GM19099 (cell line): ENCODE data around the gene PPARG.

ENCODE experiments used
- POLR2A ChIP-seq: IDR thresholded peaks from 3 replicates; pipeline ENCODE4 v1.6.1; 2011; ENCODE audit warnings: low read depth; ENCODE audit not compliant: insufficient read length; ENCODE audit errors: extremely low read depth

Gene PPARG

GRCh38 chr3:12445523-12446240, 156.8 kb downstream of the PPARG start:
- no peak for TF ChIP-seq POLR2A

DNA sequence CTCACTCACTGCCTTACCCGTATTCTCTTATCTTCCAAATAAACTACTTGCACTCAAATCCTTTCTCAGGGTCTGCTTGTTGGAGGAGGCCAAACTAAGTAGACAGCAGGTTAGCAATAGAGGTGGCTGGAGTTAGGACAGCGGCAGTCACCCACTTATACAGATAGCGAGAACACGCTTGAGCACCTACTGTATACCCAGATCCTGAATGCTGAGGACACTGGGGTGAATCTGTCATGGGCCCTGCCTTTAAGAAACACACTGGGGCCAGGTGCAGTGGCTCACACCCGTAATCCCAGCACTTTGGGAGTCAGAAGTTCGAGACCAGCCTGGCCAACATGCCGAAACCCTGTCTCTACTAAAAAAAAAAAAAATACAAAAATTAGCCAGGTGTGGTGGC, 157.4 kb downstream of the PPARG start:
- TF ChIP-seq POLR2A, result no peak

DNA sequence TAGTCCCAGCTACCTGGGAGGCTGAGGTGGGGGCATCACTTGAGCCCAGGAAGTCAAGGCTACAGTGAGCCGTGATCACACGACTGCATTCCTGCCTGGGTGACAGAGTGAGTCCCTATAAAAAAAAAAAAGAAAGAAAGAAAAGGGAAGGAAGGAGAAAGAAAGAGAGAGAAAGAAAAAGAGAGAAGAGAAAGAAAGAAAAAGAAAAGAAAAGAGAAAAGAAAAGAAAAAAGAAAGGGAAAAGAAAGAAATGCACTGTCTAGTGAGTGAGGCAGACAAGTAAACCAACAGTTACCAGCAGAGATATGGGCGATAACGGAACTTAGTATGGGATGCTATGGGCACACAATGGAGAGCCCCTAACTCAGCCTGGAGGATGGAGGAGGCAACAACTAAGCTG, 158.2 kb downstream of the PPARG start:
- TF ChIP-seq POLR2A, result no peak

DNA sequence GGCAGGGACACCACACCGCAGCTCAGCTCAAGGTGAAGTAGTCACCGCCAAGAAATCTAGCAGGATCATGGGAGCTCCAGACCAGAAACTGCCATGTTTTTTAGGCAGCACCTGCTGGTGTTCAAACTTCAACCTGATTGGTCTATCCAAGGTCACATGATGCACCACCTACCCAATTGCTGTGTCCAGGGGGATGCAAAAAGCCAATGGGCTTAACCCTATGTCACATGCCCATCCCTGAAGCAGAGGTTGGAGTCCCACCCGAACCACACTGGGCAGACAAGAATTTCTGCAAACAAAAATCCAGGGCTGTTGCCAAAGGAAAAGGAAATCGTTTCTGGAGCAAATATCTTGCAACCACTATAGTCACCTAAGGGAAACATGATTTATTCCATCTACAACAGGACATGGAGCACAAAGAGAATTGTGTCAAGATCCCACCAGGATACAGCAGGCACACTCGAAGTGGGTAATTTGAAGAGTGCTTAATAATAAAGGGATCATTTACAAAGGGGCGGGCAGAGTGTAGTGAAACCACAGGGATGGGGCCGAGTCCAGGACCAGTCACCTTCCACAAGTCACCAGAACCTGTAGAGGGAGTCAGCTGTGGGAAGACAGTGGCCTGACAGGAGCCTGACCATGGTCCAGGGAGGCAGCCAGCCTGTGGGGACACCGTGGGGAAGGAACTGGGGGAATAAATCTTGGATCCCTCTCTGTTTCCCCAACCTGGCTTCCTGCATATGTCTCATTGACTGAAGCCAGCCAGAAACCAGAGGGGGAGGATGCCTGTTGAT, 161.2 kb downstream of the PPARG start:
- no peak for TF ChIP-seq POLR2A

GRCh38 chr3:12451481-12451880, 162.6 kb downstream of the PPARG start:
- TF ChIP-seq POLR2A, result no peak

GRCh38 chr3:12451960-12452359, 163.1 kb downstream of the PPARG start:
- no peak for TF ChIP-seq POLR2A

- no peak for TF ChIP-seq POLR2A
Measured at GRCh38 chr3:12452361-12453330, 163.8 kb downstream of the PPARG start.

DNA sequence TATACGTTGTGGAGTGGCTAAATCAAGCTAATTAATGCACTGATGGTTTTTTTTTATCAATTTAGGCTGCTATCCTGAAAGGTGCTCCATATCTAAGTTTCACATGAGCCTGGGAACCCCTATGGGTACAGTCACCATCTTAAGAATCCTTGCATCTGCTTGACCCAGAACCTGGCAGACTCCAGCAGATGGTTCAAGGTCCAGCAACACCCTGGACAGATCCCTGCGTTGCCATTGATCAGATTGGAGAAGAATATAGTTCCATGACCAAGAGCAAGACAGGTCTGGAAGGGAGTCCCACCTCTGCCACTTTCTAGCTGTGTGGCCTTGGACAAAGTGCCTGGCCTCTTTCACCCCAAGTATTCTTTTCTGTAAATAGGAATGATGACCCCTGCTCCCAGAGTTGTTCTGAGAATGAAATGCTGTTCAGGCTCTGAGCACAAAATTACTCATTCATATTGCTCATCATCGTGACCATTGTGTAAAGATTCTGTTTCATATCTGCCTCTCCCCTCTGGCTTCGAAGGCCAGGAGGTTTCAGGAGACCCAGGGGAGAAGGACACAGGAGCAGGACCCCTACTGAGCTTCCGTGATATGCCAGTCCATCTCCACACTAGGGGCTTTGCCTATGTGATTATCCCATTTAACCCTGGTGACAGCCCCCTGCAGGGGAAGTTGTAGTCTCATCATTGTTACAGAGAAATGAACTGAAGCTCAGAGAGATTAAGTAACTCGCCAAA, 165.4 kb downstream of the PPARG start:
- no peak for TF ChIP-seq POLR2A

DNA sequence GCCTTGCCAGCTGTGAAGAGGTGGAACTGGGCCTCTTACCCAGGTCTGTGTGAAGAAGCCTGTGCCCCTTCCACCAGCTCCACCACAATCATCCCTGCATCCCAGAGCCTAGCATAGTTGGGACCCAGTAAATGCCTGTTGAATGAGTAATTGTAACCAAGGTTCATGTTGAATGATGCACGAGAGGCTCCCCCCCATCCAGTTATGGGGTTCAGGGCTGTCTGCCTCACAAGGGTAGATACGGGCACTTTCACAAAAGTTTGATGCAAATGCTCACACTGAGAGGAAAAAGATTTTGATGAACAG, 165.9 kb downstream of the PPARG start:
- no peak for TF ChIP-seq POLR2A

GRCh38 chr3:12455740-12456139, 166.9 kb downstream of the PPARG start:
- no peak for TF ChIP-seq POLR2A

DNA sequence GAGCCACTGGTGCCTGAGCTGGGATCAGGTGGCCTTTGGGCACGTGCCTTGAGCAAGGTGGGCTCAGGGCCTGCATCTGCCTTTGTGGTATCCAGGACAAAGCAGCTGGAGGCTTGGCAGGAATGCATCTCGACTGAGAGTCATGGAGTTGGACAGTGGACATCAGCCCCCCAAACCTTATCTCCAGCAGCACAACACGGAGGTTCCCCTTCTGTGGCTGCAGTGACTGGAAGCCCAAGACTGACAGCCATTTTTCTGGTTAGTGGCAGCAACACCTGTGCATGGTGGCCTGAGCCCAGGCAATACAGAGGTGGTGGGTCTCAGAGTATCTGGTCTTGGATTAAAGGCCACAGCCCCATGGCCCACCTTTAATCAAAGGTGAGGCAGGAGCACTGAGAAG, 167.6 kb downstream of the PPARG start:
- no peak for TF ChIP-seq POLR2A

DNA sequence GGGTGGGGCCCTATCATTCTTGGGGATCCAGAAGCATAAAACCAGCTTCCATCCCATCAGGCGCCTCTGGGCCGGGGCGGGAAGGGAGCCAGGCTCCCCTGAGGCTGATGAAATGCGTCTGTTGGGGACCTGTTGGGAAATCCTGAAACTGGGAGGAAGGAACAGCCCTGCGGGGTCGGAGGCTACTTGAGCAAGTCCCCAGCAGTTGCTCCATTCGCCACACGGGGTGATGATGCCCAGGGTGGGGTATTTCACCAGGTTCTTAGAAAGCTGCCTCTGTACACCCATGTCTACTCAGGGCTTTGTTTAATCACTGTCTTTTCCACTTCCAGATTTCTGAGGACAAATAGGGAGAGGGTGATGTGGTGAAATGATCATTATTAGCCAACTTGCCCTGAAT, 170.0 kb downstream of the PPARG start:
- no peak for TF ChIP-seq POLR2A

- no peak for TF ChIP-seq POLR2A
Measured at GRCh38 chr3:12460127-12460526, 171.3 kb downstream of the PPARG start.

GRCh38 chr3:12461097-12461649, 172.3 kb downstream of the PPARG start:
- no peak for TF ChIP-seq POLR2A
